Measurements from ENCODE around the gene GP5.

GP5 gene

GRCh38 chr3:194367992-194368841 lies 30.8 kb downstream of the GP5 start:
- H3K27me3 ChIP-seq, result no peaks in the 10 kb centered on the region
- H3K9me3 ChIP-seq, result no peaks in the 10 kb centered on the region
- no peak for DNase-seq
- peaks cover 6% of the 10 kb centered on the region for H3K4me1 ChIP-seq
- H3K36me3 ChIP-seq, result no peaks in the 10 kb centered on the region
- TF ChIP-seq CTCF (IDR thresholded peaks at IDR 0.05; ENCODE audit: low read depth, low read length), result no peak
- no peak overlapping the region for H3K4me3 ChIP-seq (ENCODE audit: low read depth, low read length)

GRCh38 chr3:194365978-194366490 lies 33.0 kb downstream of the GP5 start:
- H3K27me3 ChIP-seq, result no peaks in the 10 kb centered on the region
- no peak overlapping the region for H3K4me3 ChIP-seq (ENCODE audit: low read depth, low read length)
- H3K4me1 ChIP-seq, result peaks cover 6% of the 10 kb centered on the region
- no peak for TF ChIP-seq CTCF (IDR thresholded peaks at IDR 0.05; ENCODE audit: low read depth, low read length)
- no peaks in the 10 kb centered on the region for H3K36me3 ChIP-seq
- no peaks in the 10 kb centered on the region for H3K9me3 ChIP-seq
- DNase-seq, result no peak

- no peak for TF ChIP-seq CTCF (IDR thresholded peaks at IDR 0.05; ENCODE audit: low read depth, low read length)
- H3K9me3 ChIP-seq, result no peaks in the 10 kb centered on the region
- no peak overlapping the region for H3K4me3 ChIP-seq (ENCODE audit: low read depth, low read length)
- H3K4me1 ChIP-seq, result peaks cover 6% of the 10 kb centered on the region
- no peaks in the 10 kb centered on the region for H3K36me3 ChIP-seq
- no peaks in the 10 kb centered on the region for H3K27me3 ChIP-seq
- no peak for DNase-seq
Observed at GRCh38 chr3:194365526-194365925, 33.5 kb downstream of the GP5 start.

- Histone ChIP-seq H3K4me1 (peaks cover 6% of the 10 kb centered on the region), H3K27me3 (no peaks in the 10 kb centered on the region), H3K9me3 (no peaks in the 10 kb centered on the region), H3K4me3 (ENCODE audit: low read depth, low read length) (no peak overlapping the region), H3K36me3 (no peaks in the 10 kb centered on the region)
- TF ChIP-seq CTCF (IDR thresholded peaks at IDR 0.05; ENCODE audit: low read depth, low read length), result no peak
- DNase-seq, result peak; percentile 59
Observed at GRCh38 chr3:194364652-194365434, 34.2 kb downstream of the GP5 start.

GRCh38 chr3:194364314-194364651 lies 34.8 kb downstream of the GP5 start:
- H3K4me1 ChIP-seq, result peaks cover 6% of the 10 kb centered on the region
- no peaks in the 10 kb centered on the region for H3K9me3 ChIP-seq
- no peak for DNase-seq
- H3K4me3 ChIP-seq (ENCODE audit: low read depth, low read length), result no peak overlapping the region
- H3K27me3 ChIP-seq, result no peaks in the 10 kb centered on the region
- no peak for TF ChIP-seq CTCF (IDR thresholded peaks at IDR 0.05; ENCODE audit: low read depth, low read length)
- H3K36me3 ChIP-seq, result no peaks in the 10 kb centered on the region

- H3K4me3 ChIP-seq (ENCODE audit: low read depth, low read length), result no peak overlapping the region
- TF ChIP-seq CTCF (IDR thresholded peaks at IDR 0.05; ENCODE audit: low read depth, low read length), result no peak
- no peaks in the 10 kb centered on the region for H3K36me3 ChIP-seq
- no peaks in the 10 kb centered on the region for H3K27me3 ChIP-seq
- peaks cover 6% of the 10 kb centered on the region for H3K4me1 ChIP-seq
- DNase-seq, result no peak
- H3K9me3 ChIP-seq, result no peaks in the 10 kb centered on the region
Observed at GRCh38 chr3:194360568-194360967, 38.5 kb downstream of the GP5 start.

Data from BE2C (cell line).